GM10266 (cell line): ENCODE measurements around the gene ZBTB37.
"Not testable (repeated sequence)": the region's sequence is repeated elsewhere in the genome, so short reads cannot be mapped to it uniquely, and the experiment has no call there.

Source experiments
- DNase-seq: peaks from one replicate; pipeline ENCODE4 v3.0.0; 2012; ENCODE audit errors: extremely low spot score
- TF ChIP-seq, protein P1 (sequence below): IDR thresholded peaks from 2 replicates; pipeline ENCODE4 v1.5.1; 2012; ENCODE audit warnings: mild to moderate bottlenecking, low read depth; ENCODE audit not compliant: control insufficient read depth, insufficient read depth; ENCODE audit errors: missing control alignments

The ZBTB37 gene

DNA sequence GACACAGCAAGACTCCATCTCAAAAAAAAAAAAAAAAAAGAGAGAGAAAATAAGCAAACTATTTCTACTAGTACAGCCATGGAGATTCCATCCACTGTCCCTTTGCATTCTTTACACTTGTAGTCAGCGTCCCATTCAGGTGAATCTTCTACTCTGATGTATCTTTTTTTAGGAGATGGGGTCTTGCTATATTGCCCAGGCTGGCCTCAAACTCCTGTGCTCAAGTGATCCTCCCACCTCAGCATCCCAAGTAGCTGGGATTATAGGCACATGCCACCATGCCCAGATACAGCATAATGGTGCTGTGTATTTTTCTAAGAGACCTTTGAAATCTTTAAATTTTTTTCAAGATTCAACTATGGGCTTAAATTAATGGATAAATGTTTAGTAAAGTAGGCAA, 35.4 kb upstream of the ZBTB37 start:
- TF ChIP-seq, protein P1, sequence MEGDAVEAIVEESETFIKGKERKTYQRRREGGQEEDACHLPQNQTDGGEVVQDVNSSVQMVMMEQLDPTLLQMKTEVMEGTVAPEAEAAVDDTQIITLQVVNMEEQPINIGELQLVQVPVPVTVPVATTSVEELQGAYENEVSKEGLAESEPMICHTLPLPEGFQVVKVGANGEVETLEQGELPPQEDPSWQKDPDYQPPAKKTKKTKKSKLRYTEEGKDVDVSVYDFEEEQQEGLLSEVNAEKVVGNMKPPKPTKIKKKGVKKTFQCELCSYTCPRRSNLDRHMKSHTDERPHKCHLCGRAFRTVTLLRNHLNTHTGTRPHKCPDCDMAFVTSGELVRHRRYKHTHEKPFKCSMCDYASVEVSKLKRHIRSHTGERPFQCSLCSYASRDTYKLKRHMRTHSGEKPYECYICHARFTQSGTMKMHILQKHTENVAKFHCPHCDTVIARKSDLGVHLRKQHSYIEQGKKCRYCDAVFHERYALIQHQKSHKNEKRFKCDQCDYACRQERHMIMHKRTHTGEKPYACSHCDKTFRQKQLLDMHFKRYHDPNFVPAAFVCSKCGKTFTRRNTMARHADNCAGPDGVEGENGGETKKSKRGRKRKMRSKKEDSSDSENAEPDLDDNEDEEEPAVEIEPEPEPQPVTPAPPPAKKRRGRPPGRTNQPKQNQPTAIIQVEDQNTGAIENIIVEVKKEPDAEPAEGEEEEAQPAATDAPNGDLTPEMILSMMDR, result no peak

DNA sequence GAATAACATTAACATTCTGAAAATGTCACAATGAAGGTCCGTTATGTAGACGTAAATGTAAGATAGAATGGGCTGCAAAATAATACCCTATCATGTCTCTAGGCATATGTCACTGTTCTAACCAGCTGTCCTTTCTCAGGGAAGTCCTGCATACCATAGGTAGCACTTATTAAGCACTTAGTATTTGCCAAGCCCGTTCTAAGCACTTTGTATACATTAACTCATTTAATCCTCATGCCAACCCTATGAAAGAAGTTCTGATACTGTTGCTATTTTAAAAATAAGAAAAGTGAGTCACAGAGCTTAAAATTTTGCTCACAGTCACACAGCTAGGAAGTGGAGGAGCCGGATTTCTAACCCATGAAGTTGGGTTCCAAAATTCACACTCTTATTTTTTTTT, 16.1 kb upstream of the ZBTB37 start:
- no peak for DNase-seq
- TF ChIP-seq, protein P1, result no peak

More for the DNA sequence above, 35.4 kb upstream of the ZBTB37 start:
- DNase-seq, result no peak

DNA sequence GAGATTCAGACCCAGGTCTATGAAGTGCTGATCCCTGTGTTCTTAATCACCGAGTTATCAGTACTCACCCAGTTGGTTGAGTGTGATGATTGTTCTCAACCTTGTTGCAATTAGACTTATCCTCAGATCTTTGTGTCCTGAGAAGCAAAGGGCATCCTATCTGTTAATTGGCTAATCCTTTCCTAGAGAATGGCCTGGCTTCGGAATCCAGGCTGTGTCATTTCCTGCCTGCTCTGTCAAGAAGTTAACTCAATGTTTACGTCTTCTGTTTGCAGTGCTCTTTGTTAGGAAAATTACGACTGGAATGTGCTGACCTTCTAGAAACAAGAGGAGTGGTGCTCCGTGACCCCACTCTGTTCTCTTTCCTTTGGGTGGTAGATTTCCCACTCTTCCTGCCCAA, 15.1 kb upstream of the ZBTB37 start:
- TF ChIP-seq, protein P1, result no peak
- DNase-seq, result no peak

DNA sequence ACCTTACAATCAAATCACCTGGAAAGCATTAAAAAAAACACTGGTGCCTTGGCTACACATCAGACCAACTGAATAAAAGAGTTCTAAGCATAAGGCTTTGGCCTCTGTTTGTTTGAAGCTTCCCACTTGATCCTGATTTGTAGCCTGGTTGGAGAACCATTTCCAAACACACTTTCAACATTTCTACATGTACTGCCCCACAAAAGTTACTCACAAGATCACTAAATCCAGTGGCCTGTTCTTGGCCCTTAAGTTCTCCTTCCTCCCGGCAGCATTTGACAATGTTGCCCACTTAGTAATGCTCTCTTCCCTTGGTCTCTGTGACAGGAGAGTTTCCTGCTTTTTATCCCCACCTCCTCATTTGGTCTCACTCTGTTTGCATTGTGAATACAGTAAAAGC, 12.2 kb upstream of the ZBTB37 start:
- no peak for DNase-seq
- TF ChIP-seq, protein P1, result no peak

DNA sequence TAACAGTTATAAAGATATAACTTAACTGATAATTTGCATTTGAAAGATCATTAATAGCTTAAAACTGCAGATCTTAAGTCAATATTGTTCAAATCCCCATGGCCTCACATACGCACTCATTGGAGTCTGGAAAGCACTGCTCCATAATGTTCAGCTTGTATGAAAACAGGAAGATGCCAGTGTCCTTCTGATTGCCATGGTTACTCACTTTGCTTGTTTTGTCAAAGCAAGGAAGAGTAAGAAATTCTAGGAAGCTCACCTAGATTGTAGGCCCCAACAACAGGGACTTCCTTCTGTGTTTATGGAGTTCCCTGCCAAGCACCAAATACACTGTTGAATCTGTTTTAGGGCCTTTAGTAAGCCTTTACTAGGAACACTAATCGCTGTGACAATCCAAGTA, 11.3 kb upstream of the ZBTB37 start:
- no peak for DNase-seq
- TF ChIP-seq, protein P1, result no peak

DNA sequence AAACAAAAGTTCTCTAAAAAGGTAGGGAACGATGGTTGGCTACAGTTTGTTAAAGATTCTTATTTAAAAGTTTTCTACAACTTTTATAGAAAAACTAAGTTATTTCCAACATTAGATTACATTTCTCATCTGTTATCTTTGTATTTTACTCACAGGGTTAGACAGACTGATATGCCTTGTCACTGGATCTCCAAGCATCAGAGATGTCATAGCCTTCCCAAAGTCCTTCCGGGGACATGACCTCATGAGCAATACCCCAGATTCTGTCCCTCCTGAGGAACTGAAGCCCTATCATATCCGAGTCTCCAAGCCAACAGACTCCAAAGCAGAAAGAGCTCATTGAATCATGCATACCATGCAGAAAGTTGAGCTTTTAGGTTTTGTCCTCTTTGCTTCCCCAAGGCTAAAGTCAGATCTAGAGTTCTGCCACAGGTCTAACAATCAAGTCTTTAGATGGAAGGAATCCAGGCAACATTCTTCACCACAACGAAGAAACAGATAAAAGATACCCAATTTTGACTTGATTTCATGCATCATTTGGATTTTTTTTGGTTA, 10.7 kb upstream of the ZBTB37 start:
- no peak for DNase-seq
- TF ChIP-seq, protein P1, result no peak

DNA sequence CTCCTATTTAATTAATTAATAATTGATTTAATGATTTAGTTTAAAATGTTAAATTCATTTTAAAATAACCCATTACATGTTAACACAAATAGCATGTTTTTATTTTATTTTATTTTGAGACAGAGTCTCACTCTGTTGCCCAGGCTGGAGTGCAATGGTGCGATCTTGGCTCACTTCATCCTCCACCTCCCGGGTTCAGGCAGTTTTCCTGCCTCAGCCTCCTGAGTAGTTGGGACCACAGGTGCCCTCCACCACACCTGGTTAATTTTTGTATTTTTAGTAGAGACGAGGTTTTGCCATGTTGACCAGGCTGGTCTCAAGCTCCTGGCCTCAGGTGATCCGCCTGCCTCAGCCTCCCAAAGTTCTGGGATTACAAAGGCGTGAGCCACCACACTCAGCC, 8.6 kb upstream of the ZBTB37 start:
- not testable (repeated sequence) for DNase-seq

DNA sequence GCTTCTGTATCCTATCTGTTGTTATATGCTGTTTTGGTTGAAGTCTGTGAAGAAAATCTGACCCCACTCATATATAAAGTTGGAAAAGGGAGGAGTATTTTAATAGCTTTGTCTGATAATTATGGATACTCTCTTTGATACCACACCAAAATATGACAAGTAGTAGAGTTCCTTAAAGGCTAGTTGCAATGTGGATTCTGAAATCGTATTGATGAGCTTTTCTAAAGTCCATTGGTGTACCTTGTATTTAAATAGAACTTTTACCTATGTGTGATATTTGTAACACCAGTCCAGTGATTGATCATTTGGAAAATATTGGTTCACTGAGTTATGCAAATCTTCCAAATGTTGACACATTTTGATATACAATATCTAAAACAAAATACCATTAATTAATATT, 8.1 kb upstream of the ZBTB37 start:
- no peak for DNase-seq
- TF ChIP-seq, protein P1, result no peak
